Adrenal gland (tissue), 5 donors: Measurements from ENCODE around the gene ITM2C.

Source experiments
- POLR2A ChIP-seq, 2 donors: fragments of 450-650 bp; IDR thresholded peaks; one replicate each; pipeline ENCODE4 v1.6.1; 2017; ENCODE audit warnings: antibody characterized with exemption in 2 of 2, mild to moderate bottlenecking in 2 of 2, moderate library complexity in 1 of 2
- TF ChIP-seq, protein P1 (sequence below), 6 experiments: fragments of 450-650 bp in 4 of 6; fragments of 200-600 bp in 2 of 6; sonication (generic) in 1 of 6; IDR thresholded peaks; 1 replicate in 5 of 6; 2 replicates in 1 of 6; pipeline versions ENCODE4 v1.5.1 to v1.8.0; 2016 to 2021; ENCODE audit warnings: antibody characterized with exemption in 6 of 6, mild to moderate bottlenecking in 2 of 6, moderate library complexity in 1 of 6
- donor health status: DM: no; HTN: no; CAD: no.

DNA sequence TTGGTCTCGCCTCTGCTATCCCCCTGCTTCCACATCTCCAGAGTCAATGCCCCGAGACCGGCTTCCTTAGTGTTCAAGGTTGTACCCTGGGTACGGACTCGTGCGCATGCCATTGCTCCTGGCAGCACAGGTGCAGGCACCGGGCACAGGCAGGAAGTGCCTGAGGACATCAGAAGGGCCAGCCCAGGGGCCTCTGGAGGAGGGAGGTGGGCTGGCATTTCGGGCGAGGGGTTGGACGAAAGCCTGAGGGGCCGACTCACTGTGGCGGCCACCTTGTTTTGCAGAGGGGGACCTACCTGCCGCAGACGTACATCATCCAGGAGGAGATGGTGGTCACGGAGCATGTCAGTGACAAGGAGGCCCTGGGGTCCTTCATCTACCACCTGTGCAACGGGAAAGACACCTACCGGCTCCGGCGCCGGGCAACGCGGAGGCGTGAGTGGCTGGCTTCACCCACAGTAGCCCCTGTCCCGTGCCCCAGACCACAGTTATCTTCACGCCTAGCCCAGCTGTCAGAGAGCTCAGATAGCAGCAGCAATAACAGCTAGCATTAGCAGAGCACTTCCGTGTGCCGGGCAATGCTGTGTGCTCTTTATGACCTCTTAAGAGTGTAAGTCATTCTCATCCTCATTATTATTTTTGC, 12.5 kb downstream of the ITM2C start:
- TF ChIP-seq POLR2A (IDR thresholded peaks at IDR 0.05): no peak
- TF ChIP-seq, protein P1, sequence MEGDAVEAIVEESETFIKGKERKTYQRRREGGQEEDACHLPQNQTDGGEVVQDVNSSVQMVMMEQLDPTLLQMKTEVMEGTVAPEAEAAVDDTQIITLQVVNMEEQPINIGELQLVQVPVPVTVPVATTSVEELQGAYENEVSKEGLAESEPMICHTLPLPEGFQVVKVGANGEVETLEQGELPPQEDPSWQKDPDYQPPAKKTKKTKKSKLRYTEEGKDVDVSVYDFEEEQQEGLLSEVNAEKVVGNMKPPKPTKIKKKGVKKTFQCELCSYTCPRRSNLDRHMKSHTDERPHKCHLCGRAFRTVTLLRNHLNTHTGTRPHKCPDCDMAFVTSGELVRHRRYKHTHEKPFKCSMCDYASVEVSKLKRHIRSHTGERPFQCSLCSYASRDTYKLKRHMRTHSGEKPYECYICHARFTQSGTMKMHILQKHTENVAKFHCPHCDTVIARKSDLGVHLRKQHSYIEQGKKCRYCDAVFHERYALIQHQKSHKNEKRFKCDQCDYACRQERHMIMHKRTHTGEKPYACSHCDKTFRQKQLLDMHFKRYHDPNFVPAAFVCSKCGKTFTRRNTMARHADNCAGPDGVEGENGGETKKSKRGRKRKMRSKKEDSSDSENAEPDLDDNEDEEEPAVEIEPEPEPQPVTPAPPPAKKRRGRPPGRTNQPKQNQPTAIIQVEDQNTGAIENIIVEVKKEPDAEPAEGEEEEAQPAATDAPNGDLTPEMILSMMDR (IDR thresholded peaks at IDR 0.05): no peak
